Measurements from ENCODE around the gene LRRC49. TPM values are rescaled to one million over a fixed set of nuclear protein-coding genes. Genes with fewer than 3 reads are reported as not detected.

LRRC49 gene
- total and polyA plus RNA-seq, 10 of the 15 experiments (the other 5 are each of a cell fraction or from before 2014, with no cell fraction given): 1.4 to 3.7 (median 2.9) TPM

DNA sequence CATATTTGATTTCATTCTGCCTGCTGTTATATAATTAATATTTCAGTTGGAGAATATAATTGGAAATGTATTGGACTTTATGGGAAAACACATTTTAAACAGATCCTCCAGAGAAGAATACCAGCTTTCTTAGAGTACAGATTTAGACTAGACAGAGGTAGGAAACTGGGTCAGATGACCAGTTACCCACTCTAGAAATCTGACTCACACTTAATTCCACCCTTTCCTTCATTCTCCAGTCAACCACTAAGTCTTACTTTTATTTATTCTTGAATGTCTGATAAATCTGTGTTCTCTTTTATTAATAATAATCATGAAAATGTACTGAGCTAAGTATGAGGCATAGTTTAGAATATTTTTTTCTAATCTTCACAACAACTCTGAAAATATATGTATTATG, 110.7 kb downstream of the LRRC49 start:
- DNase-seq (ENCODE audit: low read depth, low spot score) (no peak), ATAC-seq (no peak), FAIRE-seq (no peak)
- no peaks in the 10 kb centered on the region for H3K79me2 ChIP-seq (ENCODE audit: control insufficient read depth, insufficient read depth, low read length)
- in situ Hi-C loops (cut with MboI): no loop called here
- RAD21 ChIA-PET (ENCODE audit: unreplicated experiment): no interaction called here
- H3K4me3 ChIP-seq: no peak overlapping the region
- H3K4me1 ChIP-seq (ENCODE audit: control insufficient read depth, insufficient read depth, low read length): no peaks in the 10 kb centered on the region
- H2AFZ ChIP-seq (ENCODE audit: control insufficient read depth, low read depth, low read length): no peak overlapping the region
- H3K27ac ChIP-seq (ENCODE audit: control insufficient read depth, insufficient read depth): no peak overlapping the region
- H4K20me1 ChIP-seq (ENCODE audit: control insufficient read depth, insufficient read depth): no peaks in the 10 kb centered on the region
- TF ChIP-seq ZZZ3 (IDR thresholded peaks at IDR 0.05; ENCODE audit: control insufficient read depth, insufficient read length, low read depth): no peak
- no peak for TF ChIP-seq NFXL1 (IDR thresholded peaks at IDR 0.05; ENCODE audit: borderline replicate concordance)
- TF ChIP-seq, protein P1, sequence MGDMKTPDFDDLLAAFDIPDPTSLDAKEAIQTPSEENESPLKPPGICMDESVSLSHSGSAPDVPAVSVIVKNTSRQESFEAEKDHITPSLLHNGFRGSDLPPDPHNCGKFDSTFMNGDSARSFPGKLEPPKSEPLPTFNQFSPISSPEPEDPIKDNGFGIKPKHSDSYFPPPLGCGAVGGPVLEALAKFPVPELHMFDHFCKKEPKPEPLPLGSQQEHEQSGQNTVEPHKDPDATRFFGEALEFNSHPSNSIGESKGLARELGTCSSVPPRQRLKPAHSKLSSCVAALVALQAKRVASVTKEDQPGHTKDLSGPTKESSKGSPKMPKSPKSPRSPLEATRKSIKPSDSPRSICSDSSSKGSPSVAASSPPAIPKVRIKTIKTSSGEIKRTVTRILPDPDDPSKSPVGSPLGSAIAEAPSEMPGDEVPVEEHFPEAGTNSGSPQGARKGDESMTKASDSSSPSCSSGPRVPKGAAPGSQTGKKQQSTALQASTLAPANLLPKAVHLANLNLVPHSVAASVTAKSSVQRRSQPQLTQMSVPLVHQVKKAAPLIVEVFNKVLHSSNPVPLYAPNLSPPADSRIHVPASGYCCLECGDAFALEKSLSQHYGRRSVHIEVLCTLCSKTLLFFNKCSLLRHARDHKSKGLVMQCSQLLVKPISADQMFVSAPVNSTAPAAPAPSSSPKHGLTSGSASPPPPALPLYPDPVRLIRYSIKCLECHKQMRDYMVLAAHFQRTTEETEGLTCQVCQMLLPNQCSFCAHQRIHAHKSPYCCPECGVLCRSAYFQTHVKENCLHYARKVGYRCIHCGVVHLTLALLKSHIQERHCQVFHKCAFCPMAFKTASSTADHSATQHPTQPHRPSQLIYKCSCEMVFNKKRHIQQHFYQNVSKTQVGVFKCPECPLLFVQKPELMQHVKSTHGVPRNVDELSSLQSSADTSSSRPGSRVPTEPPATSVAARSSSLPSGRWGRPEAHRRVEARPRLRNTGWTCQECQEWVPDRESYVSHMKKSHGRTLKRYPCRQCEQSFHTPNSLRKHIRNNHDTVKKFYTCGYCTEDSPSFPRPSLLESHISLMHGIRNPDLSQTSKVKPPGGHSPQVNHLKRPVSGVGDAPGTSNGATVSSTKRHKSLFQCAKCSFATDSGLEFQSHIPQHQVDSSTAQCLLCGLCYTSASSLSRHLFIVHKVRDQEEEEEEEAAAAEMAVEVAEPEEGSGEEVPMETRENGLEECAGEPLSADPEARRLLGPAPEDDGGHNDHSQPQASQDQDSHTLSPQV (IDR thresholded peaks at IDR 0.05): no peak
- no peak for TF ChIP-seq POLR2A (IDR thresholded peaks at IDR 0.05; ENCODE audit: low read depth, low read length)
- no peak for TF ChIP-seq JUND (IDR thresholded peaks at IDR 0.05; ENCODE audit: low read depth, low read length)
- TF ChIP-seq NFYB (IDR thresholded peaks at IDR 0.05; ENCODE audit: insufficient read depth, low read depth, low read length): no peak
- TF ChIP-seq, protein P2, sequence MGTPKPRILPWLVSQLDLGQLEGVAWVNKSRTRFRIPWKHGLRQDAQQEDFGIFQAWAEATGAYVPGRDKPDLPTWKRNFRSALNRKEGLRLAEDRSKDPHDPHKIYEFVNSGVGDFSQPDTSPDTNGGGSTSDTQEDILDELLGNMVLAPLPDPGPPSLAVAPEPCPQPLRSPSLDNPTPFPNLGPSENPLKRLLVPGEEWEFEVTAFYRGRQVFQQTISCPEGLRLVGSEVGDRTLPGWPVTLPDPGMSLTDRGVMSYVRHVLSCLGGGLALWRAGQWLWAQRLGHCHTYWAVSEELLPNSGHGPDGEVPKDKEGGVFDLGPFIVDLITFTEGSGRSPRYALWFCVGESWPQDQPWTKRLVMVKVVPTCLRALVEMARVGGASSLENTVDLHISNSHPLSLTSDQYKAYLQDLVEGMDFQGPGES (IDR thresholded peaks at IDR 0.05): no peak
- TF ChIP-seq, protein P3, sequence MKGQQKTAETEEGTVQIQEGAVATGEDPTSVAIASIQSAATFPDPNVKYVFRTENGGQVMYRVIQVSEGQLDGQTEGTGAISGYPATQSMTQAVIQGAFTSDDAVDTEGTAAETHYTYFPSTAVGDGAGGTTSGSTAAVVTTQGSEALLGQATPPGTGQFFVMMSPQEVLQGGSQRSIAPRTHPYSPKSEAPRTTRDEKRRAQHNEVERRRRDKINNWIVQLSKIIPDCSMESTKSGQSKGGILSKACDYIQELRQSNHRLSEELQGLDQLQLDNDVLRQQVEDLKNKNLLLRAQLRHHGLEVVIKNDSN (IDR thresholded peaks at IDR 0.05; ENCODE audit: borderline replicate concordance, extremely low read length, insufficient read depth, low read depth, low read length): no peak
- no peak for TF ChIP-seq ZNF622 (IDR thresholded peaks at IDR 0.05)
- TF ChIP-seq, protein P4, sequence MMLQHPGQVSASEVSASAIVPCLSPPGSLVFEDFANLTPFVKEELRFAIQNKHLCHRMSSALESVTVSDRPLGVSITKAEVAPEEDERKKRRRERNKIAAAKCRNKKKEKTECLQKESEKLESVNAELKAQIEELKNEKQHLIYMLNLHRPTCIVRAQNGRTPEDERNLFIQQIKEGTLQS (IDR thresholded peaks at IDR 0.05; ENCODE audit: borderline replicate concordance, extremely low read depth, low read depth, low read length): no peak
- no peak for TF ChIP-seq ZBED1 (IDR thresholded peaks at IDR 0.05; ENCODE audit: borderline replicate concordance)
- no peak for TF ChIP-seq NR2C1 (IDR thresholded peaks at IDR 0.05)
- no peak for TF ChIP-seq ZNF24 (IDR thresholded peaks at IDR 0.05)
- TF ChIP-seq, protein P5, sequence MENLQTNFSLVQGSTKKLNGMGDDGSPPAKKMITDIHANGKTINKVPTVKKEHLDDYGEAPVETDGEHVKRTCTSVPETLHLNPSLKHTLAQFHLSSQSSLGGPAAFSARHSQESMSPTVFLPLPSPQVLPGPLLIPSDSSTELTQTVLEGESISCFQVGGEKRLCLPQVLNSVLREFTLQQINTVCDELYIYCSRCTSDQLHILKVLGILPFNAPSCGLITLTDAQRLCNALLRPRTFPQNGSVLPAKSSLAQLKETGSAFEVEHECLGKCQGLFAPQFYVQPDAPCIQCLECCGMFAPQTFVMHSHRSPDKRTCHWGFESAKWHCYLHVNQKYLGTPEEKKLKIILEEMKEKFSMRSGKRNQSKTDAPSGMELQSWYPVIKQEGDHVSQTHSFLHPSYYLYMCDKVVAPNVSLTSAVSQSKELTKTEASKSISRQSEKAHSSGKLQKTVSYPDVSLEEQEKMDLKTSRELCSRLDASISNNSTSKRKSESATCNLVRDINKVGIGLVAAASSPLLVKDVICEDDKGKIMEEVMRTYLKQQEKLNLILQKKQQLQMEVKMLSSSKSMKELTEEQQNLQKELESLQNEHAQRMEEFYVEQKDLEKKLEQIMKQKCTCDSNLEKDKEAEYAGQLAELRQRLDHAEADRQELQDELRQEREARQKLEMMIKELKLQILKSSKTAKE (IDR thresholded peaks at IDR 0.05; ENCODE audit: low read depth, poor library complexity, severe bottlenecking): no peak
- no peak for TF ChIP-seq ZNF217 (IDR thresholded peaks at IDR 0.05)
- no peak for TF ChIP-seq LARP7 (IDR thresholded peaks at IDR 0.05)
- no peak for TF ChIP-seq ZSCAN29 (IDR thresholded peaks at IDR 0.05)
- intact Hi-C loops (cut with micrococcal nuclease; ENCODE audit: unreplicated experiment): no loop called here
- H3K36me3 ChIP-seq (ENCODE audit: control insufficient read depth in 2 of 2, insufficient read depth in 2 of 2, low read length in 1 of 2): no peaks in the 10 kb centered on the region
- H3K27me3 ChIP-seq (replicated peaks in 1 of 2; ENCODE audit: control insufficient read depth in 2 of 2, insufficient read depth in 2 of 2, low read length in 1 of 2): no peaks in the 10 kb centered on the region
- no peak overlapping the region for H3K9ac ChIP-seq (ENCODE audit: control insufficient read depth, insufficient read depth, low read length)
- SMC1A ChIA-PET (ENCODE audit: uncharacterized antibody, unreplicated experiment): no interaction called here
- H3K9me3 ChIP-seq (replicated peaks; ENCODE audit: control insufficient read depth, insufficient read depth, low read length): peaks cover 2% of the 10 kb centered on the region; the same call in 2 of the 3 replicates
- POLR2A ChIA-PET: no interaction called here
- no peak overlapping the region for H3K4me2 ChIP-seq (ENCODE audit: control insufficient read depth, insufficient read depth)
- BruUV-seq (replicated peaks): no TSS peak
- CTCF ChIA-PET: no interaction called here

All from GM12878 (cell line).